Liver (tissue), 9 donors: ENCODE results near the gene B3GAT3. TPM values are rescaled to one million over a fixed set of nuclear protein-coding genes. Genes with fewer than 3 reads are reported as not detected.

ENCODE experiments used
- DNase-seq: peaks from one replicate; pipeline ENCODE4 v3.0.0-alpha.2; 2017; ENCODE audit warnings: low spot score
- H3K27ac ChIP-seq, 2 donors: one replicate each; pipeline ENCODE4 v1.7.0; 2013; ENCODE audit warnings: inconsistent platforms in 2 of 2, low read length in 2 of 2, control low read depth in 1 of 2, low read depth in 1 of 2, mild to moderate bottlenecking in 1 of 2
- H3K27me3 ChIP-seq, 4 donors: one replicate each; pipeline versions ENCODE4 v1.6.1 to v1.7.0; 2013; ENCODE audit warnings: low read length in 3 of 4, inconsistent platforms in 1 of 4, mild to moderate bottlenecking in 1 of 4, moderate library complexity in 1 of 4; ENCODE audit not compliant: control insufficient read depth in 4 of 4, insufficient read depth in 4 of 4
- H3K36me3 ChIP-seq, 4 donors: one replicate each; pipeline versions ENCODE4 v1.6.1 to v1.7.0; 2013; ENCODE audit warnings: low read length in 3 of 4, mild to moderate bottlenecking in 3 of 4, low read depth in 1 of 4, moderate library complexity in 1 of 4; ENCODE audit not compliant: control insufficient read depth in 4 of 4, insufficient read depth in 3 of 4
- H3K4me1 ChIP-seq, 4 donors: one replicate each; pipeline versions ENCODE4 v1.6.1 to v1.7.0; 2013; ENCODE audit warnings: low read length in 3 of 4, mild to moderate bottlenecking in 3 of 4, moderate library complexity in 1 of 4; ENCODE audit not compliant: control insufficient read depth in 4 of 4, insufficient read depth in 4 of 4
- H3K4me3 ChIP-seq, 3 donors: one replicate each; pipeline versions ENCODE4 v1.6.1 to v1.7.0; 2013; ENCODE audit warnings: low read length in 3 of 3, control low read depth in 1 of 3, low read depth in 1 of 3, mild to moderate bottlenecking in 1 of 3
- H3K9ac ChIP-seq, 2 donors: one replicate each; pipeline ENCODE4 v1.7.0; 2013; ENCODE audit warnings: low read length in 2 of 2, mild to moderate bottlenecking in 2 of 2, moderate library complexity in 2 of 2, control low read depth in 1 of 2, low read depth in 1 of 2
- H3K9me3 ChIP-seq, 4 donors: one replicate each; pipeline versions ENCODE4 v1.6.1 to v1.7.0; 2013; ENCODE audit warnings: low read length in 3 of 4; ENCODE audit not compliant: control insufficient read depth in 4 of 4
- EGR1 ChIP-seq, 2 donors: IDR thresholded peaks; 2 replicates each; pipeline ENCODE4 v1.6.1; 2016 to 2018; ENCODE audit warnings: antibody characterized with exemption in 2 of 2, low read depth in 2 of 2
- FOXA1 ChIP-seq: IDR thresholded peaks from 2 replicates; pipeline ENCODE4 v1.6.1; 2016; ENCODE audit warnings: antibody characterized with exemption
- FOXA2 ChIP-seq: IDR thresholded peaks from 2 replicates; pipeline ENCODE4 v1.6.1; 2016; ENCODE audit warnings: antibody characterized with exemption
- GABPA ChIP-seq, 2 donors: IDR thresholded peaks in 1 of 2; conservative IDR thresholded peaks in 1 of 2; 2 replicates each; pipeline ENCODE4 v1.6.1; 2016; ENCODE audit warnings: antibody characterized with exemption in 2 of 2, mild to moderate bottlenecking in 1 of 2, moderate library complexity in 1 of 2
- HNF4A ChIP-seq, 2 donors: conservative IDR thresholded peaks; 2 replicates each; pipeline ENCODE4 v1.6.1; 2016; ENCODE audit warnings: antibody characterized with exemption in 2 of 2, mild to moderate bottlenecking in 2 of 2
- HNF4G ChIP-seq: IDR thresholded peaks from 2 replicates; pipeline ENCODE4 v1.6.1; 2016; ENCODE audit warnings: antibody characterized with exemption
- JUND ChIP-seq, 2 donors: IDR thresholded peaks; 2 replicates each; pipeline ENCODE4 v1.6.1; 2016; ENCODE audit warnings: antibody characterized with exemption in 2 of 2
- NR2F2 ChIP-seq: IDR thresholded peaks from 2 replicates; pipeline ENCODE4 v1.6.1; 2016; ENCODE audit warnings: antibody characterized with exemption
- RAD21 ChIP-seq, 2 donors: IDR thresholded peaks; 2 replicates each; pipeline ENCODE4 v1.6.1; 2016; ENCODE audit warnings: antibody characterized with exemption in 2 of 2, mild to moderate bottlenecking in 2 of 2
- RXRA ChIP-seq, 2 donors: IDR thresholded peaks; 2 replicates each; pipeline ENCODE4 v1.6.1; 2017 to 2018; ENCODE audit warnings: antibody characterized with exemption in 2 of 2, mild to moderate bottlenecking in 1 of 2
- SP1 ChIP-seq: IDR thresholded peaks from 2 replicates; pipeline ENCODE4 v1.6.1; 2018; ENCODE audit warnings: antibody characterized with exemption, mild to moderate bottlenecking
- TAF1 ChIP-seq: conservative IDR thresholded peaks from 2 replicates; pipeline ENCODE4 v1.6.1; 2016; ENCODE audit warnings: antibody characterized with exemption, mild to moderate bottlenecking
- YY1 ChIP-seq: IDR thresholded peaks from 2 replicates; pipeline ENCODE4 v1.6.1; 2016; ENCODE audit warnings: antibody characterized with exemption, mild to moderate bottlenecking
- WGBS: extraction: QIAGEN DNeasy Blood & Tissue Kit; methylation state at CpG from one replicate; pipeline ENCODE4 v1.1.7; 2013; 5-methylcytosine and 5-hydroxymethylcytosine counted together
- polyA plus RNA-seq, 2 donors: library from polyadenylated mRNA; stranded (reverse) in 1 of 2; unstranded in 1 of 2; fragments of 200-250 nt in 1 of 2; fragments of >200 nt in 1 of 2; fragmentation: Nextera tagmentation in 1 of 2; extraction: Ambion mirVana in 1 of 2; gene quantifications; one replicate each; pipeline versions ENCODE4 v1.2.1 to v1.2.3, GENCODE V29; 2013 to 2015
- total RNA-seq, 2 donors: library from RNA; depleted of rRNA; stranded (reverse); fragments of >200 nt; gene quantifications; one replicate each; pipeline ENCODE4 v1.2.3, GENCODE V29; 2014
- TF ChIP-seq, protein P1 (sequence below): IDR thresholded peaks from 2 replicates; pipeline ENCODE4 v1.6.1; 2016; ENCODE audit warnings: antibody characterized with exemption
- TF ChIP-seq, protein P2 (sequence below): IDR thresholded peaks from 2 replicates; pipeline ENCODE4 v1.6.1; 2016; ENCODE audit warnings: antibody characterized with exemption
- TF ChIP-seq, protein P3 (sequence below): fragments of 150-350 bp; IDR thresholded peaks from 2 replicates; pipeline ENCODE4 v1.5.1; 2017; ENCODE audit warnings: improper control_type of control experiment, low read depth, low read length; ENCODE audit not compliant: missing input control
- TF ChIP-seq, protein P4 (sequence below): IDR thresholded peaks from 2 replicates; pipeline ENCODE4 v1.6.1; 2016; ENCODE audit warnings: antibody characterized with exemption
- TF ChIP-seq, protein P5 (sequence below): IDR thresholded peaks from 2 replicates; pipeline ENCODE4 v1.6.1; 2016; ENCODE audit warnings: antibody characterized with exemption, mild to moderate bottlenecking
- donor health status: healthy.
- donor health status: healthy.
- donor health status: healthy.
- donor health status: healthy.
- donor health status: healthy.

Gene B3GAT3
- total and polyA plus RNA-seq, 4 donors, result 13.1 to 29.2 (median 17.8) TPM

DNA sequence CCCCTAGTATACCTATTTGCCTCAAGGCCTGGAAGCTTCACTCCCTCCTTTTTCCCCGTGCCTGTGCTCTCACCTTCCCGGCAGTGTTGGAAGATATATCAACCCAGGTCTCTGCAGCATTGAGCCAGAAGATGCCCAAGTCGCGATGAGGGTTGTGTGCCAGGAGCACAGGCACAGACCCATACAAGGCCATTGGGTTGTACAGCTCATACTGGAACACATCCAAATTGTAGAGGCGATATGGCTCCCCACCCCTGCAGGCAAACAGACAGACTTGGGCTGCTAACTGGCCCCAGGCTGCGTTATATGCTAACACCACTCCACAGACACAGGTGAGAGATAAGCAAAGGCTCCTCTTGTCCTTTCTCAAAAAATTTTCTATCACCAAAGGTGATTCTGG is 10.7 kb upstream of the B3GAT3 start:
- Histone ChIP-seq H3K27me3 (no peaks in the 10 kb centered on the region), H3K36me3 (peaks cover 40 to 78% (median 74%) of the 10 kb centered on the region in 4 donors), H3K27ac (no peak overlapping the region), H3K4me3 (no peak overlapping the region), H3K9me3 (no peaks in the 10 kb centered on the region), H3K4me1 (no peaks in the 10 kb centered on the region), H3K9ac (no peak overlapping the region)
- TF ChIP-seq EGR1 (IDR thresholded peaks at IDR 0.05; ENCODE audit: low read depth in 2 of 2) (no peak), FOXA1 (no peak), HNF4G (no peak), SP1 (no peak), JUND (IDR thresholded peaks at IDR 0.05) (no peak), HNF4A (conservative IDR thresholded peaks at IDR 0.05) (no peak), FOXA2 (no peak), GABPA (IDR thresholded peaks at IDR 0.05 in 1 of 2, conservative IDR thresholded peaks at IDR 0.05 in 1 of 2) (no peak), TAF1 (no peak), YY1 (no peak), RXRA (IDR thresholded peaks at IDR 0.05) (no peak), NR2F2 (no peak), RAD21 (IDR thresholded peaks at IDR 0.05) (no peak)
- TF ChIP-seq, protein P1, sequence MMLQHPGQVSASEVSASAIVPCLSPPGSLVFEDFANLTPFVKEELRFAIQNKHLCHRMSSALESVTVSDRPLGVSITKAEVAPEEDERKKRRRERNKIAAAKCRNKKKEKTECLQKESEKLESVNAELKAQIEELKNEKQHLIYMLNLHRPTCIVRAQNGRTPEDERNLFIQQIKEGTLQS, result no peak
- TF ChIP-seq, protein P2, sequence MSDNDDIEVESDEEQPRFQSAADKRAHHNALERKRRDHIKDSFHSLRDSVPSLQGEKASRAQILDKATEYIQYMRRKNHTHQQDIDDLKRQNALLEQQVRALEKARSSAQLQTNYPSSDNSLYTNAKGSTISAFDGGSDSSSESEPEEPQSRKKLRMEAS, result no peak
- TF ChIP-seq, protein P3, sequence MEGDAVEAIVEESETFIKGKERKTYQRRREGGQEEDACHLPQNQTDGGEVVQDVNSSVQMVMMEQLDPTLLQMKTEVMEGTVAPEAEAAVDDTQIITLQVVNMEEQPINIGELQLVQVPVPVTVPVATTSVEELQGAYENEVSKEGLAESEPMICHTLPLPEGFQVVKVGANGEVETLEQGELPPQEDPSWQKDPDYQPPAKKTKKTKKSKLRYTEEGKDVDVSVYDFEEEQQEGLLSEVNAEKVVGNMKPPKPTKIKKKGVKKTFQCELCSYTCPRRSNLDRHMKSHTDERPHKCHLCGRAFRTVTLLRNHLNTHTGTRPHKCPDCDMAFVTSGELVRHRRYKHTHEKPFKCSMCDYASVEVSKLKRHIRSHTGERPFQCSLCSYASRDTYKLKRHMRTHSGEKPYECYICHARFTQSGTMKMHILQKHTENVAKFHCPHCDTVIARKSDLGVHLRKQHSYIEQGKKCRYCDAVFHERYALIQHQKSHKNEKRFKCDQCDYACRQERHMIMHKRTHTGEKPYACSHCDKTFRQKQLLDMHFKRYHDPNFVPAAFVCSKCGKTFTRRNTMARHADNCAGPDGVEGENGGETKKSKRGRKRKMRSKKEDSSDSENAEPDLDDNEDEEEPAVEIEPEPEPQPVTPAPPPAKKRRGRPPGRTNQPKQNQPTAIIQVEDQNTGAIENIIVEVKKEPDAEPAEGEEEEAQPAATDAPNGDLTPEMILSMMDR, result no peak
- TF ChIP-seq, protein P4, sequence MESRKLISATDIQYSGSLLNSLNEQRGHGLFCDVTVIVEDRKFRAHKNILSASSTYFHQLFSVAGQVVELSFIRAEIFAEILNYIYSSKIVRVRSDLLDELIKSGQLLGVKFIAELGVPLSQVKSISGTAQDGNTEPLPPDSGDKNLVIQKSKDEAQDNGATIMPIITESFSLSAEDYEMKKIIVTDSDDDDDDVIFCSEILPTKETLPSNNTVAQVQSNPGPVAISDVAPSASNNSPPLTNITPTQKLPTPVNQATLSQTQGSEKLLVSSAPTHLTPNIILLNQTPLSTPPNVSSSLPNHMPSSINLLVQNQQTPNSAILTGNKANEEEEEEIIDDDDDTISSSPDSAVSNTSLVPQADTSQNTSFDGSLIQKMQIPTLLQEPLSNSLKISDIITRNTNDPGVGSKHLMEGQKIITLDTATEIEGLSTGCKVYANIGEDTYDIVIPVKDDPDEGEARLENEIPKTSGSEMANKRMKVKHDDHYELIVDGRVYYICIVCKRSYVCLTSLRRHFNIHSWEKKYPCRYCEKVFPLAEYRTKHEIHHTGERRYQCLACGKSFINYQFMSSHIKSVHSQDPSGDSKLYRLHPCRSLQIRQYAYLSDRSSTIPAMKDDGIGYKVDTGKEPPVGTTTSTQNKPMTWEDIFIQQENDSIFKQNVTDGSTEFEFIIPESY, result no peak
- TF ChIP-seq, protein P5, sequence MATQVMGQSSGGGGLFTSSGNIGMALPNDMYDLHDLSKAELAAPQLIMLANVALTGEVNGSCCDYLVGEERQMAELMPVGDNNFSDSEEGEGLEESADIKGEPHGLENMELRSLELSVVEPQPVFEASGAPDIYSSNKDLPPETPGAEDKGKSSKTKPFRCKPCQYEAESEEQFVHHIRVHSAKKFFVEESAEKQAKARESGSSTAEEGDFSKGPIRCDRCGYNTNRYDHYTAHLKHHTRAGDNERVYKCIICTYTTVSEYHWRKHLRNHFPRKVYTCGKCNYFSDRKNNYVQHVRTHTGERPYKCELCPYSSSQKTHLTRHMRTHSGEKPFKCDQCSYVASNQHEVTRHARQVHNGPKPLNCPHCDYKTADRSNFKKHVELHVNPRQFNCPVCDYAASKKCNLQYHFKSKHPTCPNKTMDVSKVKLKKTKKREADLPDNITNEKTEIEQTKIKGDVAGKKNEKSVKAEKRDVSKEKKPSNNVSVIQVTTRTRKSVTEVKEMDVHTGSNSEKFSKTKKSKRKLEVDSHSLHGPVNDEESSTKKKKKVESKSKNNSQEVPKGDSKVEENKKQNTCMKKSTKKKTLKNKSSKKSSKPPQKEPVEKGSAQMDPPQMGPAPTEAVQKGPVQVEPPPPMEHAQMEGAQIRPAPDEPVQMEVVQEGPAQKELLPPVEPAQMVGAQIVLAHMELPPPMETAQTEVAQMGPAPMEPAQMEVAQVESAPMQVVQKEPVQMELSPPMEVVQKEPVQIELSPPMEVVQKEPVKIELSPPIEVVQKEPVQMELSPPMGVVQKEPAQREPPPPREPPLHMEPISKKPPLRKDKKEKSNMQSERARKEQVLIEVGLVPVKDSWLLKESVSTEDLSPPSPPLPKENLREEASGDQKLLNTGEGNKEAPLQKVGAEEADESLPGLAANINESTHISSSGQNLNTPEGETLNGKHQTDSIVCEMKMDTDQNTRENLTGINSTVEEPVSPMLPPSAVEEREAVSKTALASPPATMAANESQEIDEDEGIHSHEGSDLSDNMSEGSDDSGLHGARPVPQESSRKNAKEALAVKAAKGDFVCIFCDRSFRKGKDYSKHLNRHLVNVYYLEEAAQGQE, result no peak
- WGBS, result 86% methylated on average over 6 of the region's 6 CpGs
- DNase-seq, result no peak
